AG09319 (cell line): ENCODE measurements around the gene F13A1.

ENCODE experiments used
- DNase-seq: peaks from one replicate; pipeline ENCODE4 v3.0.0-alpha.2; 2010; ENCODE audit warnings: low read depth; ENCODE audit errors: extremely low read depth
- TF ChIP-seq, protein P1 (sequence below): IDR thresholded peaks from 2 replicates; pipeline ENCODE4 v1.5.1; 2011; ENCODE audit warnings: low read depth, mild to moderate bottlenecking, inconsistent platforms, low read length, moderate library complexity

F13A1 gene

DNA sequence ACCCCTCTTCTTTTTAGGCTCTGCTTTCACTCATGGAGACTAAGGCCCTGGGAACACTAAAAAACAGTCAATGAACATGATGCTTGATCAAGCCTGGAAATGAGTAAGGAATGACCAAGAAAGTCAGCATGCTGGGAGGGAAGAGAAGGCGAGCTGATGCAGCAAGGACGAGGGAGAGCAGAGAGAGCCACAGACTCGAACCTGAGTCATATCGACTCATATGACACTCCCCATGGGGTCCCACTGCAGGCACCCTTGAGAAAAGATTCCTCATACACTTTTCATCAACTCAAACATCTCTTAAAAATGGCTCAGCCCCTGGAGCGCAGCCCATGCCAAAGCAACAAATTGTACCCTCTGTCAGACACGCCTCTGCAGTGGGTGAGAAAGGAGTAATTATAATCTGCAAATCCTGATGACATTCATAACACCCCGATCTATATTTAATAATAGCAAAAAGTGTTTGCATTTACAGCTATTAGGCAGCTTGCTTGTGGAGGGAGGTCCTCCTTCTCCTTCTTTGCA, 127.2 kb downstream of the F13A1 start:
- TF ChIP-seq, protein P1, sequence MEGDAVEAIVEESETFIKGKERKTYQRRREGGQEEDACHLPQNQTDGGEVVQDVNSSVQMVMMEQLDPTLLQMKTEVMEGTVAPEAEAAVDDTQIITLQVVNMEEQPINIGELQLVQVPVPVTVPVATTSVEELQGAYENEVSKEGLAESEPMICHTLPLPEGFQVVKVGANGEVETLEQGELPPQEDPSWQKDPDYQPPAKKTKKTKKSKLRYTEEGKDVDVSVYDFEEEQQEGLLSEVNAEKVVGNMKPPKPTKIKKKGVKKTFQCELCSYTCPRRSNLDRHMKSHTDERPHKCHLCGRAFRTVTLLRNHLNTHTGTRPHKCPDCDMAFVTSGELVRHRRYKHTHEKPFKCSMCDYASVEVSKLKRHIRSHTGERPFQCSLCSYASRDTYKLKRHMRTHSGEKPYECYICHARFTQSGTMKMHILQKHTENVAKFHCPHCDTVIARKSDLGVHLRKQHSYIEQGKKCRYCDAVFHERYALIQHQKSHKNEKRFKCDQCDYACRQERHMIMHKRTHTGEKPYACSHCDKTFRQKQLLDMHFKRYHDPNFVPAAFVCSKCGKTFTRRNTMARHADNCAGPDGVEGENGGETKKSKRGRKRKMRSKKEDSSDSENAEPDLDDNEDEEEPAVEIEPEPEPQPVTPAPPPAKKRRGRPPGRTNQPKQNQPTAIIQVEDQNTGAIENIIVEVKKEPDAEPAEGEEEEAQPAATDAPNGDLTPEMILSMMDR: no peak
- no peak for DNase-seq

- TF ChIP-seq, protein P1: no peak
- no peak for DNase-seq
These were observed 128.6 kb downstream of the F13A1 start for GRCh38 chr6:6191909-6192308.

GRCh38 chr6:6191476-6191875, 129.0 kb downstream of the F13A1 start:
- TF ChIP-seq, protein P1: no peak
- DNase-seq: no peak

DNA sequence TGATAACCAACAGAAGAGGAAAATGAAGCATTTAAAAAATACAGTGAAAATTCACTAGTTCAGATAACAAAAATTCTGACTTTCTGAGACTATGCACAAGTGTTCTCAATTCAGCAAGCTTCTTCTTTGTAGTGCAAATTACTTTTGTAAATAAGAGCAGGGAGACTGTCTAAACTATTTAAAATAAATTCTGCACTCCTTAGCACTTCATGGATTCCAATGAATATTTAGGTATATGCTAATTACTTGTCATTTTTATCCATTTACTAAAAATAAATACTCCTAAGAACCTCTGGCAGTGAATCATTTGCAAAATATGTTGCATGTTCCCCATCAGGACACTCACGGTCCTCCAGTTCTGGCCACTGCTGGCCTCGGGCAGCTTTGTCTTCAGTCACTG, 139.8 kb downstream of the F13A1 start:
- DNase-seq: no peak
- TF ChIP-seq, protein P1: no peak

- TF ChIP-seq, protein P1: no peak
- DNase-seq: no peak
These were observed 140.4 kb downstream of the F13A1 start for GRCh38 chr6:6179858-6180623.

GRCh38 chr6:6178795-6179194, 141.7 kb downstream of the F13A1 start:
- TF ChIP-seq, protein P1: no peak
- no peak for DNase-seq

GRCh38 chr6:6177754-6178153, 142.7 kb downstream of the F13A1 start:
- TF ChIP-seq, protein P1: no peak
- no peak for DNase-seq
